Activated T-cell treated with anti-CD3 and anti-CD28 coated beads, Interleukin-2, amount 50 U/mL, for 1 hour (primary cell): ENCODE measurements around the gene TMA7.
"Not testable (repeated sequence)": the region's sequence is repeated elsewhere in the genome, so short reads cannot be mapped to it uniquely, and the experiment has no call there.

ENCODE experiments used
- DNase-seq: peaks from one replicate; pipeline ENCODE4 v3.0.0-alpha.2; 2020

The TMA7 gene

DNA sequence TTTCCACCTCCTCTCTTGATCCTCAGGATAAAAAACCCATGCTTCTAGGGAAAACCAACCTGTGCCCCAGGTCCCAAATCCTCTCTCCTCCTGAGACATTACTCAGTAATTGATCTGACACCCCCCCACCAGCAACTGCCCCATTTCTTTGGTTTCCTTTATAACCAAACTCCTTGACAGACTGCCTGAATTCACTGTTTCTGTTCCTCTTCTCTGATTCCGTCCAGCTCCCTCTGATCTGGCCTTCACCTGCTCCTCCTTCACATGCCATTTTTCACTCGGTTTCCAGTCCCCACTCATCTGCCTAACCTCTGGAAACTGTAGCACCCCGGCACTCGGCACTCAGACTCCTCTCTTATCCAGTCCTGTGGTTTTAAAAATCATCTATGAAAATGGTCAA is 2.2 kb upstream of the TMA7 start:
- no peak for DNase-seq

GRCh38 chr3:48440590-48440958 is 517 bp downstream of the TMA7 start:
- DNase-seq, result no peak

- DNase-seq, result no peak
Measured at GRCh38 chr3:48441940-48442339, 1.9 kb downstream of the TMA7 start.

- DNase-seq, result no peak
Measured at GRCh38 chr3:48445277-48445882, 5.3 kb downstream of the TMA7 start.

- no peak for DNase-seq
Measured at GRCh38 chr3:48446043-48446424, 6.0 kb downstream of the TMA7 start.

DNA sequence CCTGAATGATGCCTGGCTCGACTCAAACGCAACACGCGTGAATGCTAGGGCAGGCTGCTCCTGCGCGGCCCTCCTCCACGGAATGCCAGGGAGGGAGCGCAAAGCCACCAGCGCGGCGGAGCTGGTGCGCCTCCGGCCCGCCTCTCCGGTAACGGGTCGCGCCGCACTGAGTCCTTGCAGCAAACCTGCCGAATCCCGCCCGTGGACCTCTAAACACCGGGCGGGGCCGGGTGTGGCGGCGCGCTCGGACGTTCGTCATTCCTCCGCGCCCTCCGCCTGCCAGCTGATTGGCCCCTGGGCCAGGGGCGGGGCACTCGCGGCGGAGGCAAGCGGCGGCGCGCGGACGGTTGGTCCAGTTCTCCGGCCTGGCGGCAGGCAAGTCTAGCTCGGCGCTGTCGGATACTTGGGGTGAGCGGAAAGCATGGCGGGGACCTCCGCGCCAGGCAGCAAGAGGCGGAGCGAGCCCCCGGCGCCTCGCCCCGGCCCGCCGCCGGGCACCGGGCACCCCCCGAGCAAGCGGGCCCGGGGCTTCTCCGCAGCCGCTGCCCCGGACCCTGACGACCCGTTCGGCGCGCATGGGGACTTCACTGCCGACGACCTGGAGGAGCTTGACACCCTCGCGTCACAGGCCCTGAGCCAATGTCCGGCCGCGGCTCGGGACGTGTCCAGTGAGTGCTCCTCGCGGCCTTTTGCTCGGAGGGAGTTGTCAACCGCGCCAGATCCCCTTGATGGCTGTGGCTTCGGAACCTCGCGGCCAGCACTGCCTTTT is 6.6 kb downstream of the TMA7 start, which contains the start of gene ATRIP:
TSS of gene ATRIP (plus strand) at position 313 of the 769 bp plus-strand sequence. CDS start at position 422, 109 bp downstream.
- DNase-seq, result peak; percentile 90

DNA sequence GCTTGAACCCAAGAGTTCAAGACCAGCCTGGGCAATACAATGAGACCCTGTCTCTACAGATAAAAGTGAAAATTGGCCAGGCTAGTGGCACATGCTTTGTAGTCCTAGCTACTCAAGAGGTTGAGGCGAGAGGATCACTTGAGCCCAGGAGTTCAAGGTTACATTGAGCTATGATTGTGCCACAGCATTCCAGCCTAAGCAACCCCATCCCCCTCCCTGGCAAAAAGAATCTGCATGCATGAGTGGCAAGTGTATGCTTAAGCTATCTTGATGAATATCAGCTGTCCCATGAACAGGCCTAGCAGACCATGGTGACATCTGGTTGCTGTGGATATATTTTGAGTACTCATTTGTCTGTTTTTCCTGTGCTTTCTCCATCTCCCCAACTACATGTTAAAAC is 11.2 kb downstream of the TMA7 start:
- DNase-seq, result no peak

DNA sequence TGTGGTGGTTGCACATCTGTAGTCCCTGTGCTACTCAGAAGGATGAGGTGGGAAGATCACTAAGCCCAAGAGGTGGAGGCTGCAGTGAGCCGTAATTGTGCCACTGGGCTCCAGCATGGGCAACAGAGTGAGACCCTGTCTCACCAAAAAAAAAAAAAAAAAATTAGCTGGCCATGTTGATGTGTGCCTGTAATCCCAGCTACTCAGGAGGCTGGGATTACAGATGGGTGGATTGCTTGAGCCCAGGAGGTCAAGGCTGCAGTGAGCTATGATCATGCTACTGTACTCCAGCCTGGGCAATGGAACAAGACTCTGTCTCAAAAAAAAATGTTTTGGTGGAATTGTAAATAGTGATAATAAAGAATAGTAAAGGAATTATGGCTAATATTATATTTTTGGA is 16.4 kb downstream of the TMA7 start:
- DNase-seq, result no peak

DNA sequence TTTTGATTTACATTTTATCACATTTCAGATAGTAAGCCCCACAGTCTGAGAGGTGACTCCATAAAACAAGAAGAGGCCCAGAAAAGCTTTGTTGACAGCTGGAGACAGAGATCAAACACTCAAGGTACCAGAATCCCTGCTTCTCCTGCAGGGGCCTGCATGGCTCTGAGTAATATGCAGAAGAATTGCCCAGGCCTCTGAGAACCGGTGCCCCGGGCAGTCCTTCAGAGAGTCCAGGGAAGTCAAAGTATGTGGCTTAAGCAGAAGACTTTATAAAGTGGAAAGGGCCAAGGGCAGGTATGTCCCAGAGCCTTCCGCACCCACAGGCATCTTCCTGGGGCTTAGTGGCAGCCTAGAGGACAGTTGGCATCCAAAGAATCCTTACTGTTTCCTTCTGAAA is 19.3 kb downstream of the TMA7 start:
- DNase-seq, result no peak

GRCh38 chr3:48459773-48460516 is 19.9 kb downstream of the TMA7 start:
- no peak for DNase-seq

GRCh38 chr3:48460517-48460902 is 20.5 kb downstream of the TMA7 start:
- no peak for DNase-seq

DNA sequence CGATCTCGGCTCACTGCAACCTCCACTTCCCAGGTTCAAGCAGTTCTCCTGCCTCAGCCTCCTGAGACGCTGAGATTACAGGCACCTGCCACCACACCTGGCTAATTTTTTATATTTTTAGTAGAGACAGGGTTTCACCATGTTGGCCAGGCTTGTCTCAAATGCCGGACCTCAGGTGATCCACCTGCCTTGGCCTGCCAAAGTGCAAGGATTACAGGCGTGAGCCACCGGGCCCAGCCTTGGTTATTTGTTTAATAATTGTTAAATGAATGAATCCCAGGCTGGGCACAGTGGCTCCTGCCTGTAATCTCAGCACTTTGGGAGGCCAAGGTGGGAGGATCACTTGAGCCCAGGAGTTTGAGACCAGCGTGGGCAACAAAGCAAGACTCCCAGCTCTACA is 21.7 kb downstream of the TMA7 start:
- DNase-seq, result not testable (repeated sequence)

DNA sequence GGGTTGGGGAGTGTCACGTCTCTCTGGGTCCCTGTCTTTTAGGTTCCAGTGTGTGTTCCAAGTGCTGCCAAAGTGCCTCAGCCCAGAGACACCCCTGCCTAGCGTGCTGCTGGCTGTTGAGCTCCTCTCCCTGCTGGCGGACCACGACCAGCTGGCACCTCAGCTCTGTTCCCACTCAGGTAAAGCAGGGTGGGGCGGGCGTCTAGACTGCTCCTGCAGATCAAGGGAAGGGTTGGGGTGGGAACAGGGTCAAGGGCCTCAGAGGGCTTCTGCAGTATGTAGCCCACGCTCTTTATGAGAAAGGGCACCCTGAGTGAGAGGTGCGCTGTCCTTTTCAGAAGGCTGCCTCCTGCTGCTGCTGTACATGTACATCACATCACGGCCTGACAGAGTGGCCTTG is 23.6 kb downstream of the TMA7 start:
- no peak for DNase-seq

GRCh38 chr3:48464713-48465221 is 24.7 kb downstream of the TMA7 start:
- no peak for DNase-seq

- DNase-seq, result no peak
Measured at GRCh38 chr3:48465237-48465530, 25.1 kb downstream of the TMA7 start.

DNA sequence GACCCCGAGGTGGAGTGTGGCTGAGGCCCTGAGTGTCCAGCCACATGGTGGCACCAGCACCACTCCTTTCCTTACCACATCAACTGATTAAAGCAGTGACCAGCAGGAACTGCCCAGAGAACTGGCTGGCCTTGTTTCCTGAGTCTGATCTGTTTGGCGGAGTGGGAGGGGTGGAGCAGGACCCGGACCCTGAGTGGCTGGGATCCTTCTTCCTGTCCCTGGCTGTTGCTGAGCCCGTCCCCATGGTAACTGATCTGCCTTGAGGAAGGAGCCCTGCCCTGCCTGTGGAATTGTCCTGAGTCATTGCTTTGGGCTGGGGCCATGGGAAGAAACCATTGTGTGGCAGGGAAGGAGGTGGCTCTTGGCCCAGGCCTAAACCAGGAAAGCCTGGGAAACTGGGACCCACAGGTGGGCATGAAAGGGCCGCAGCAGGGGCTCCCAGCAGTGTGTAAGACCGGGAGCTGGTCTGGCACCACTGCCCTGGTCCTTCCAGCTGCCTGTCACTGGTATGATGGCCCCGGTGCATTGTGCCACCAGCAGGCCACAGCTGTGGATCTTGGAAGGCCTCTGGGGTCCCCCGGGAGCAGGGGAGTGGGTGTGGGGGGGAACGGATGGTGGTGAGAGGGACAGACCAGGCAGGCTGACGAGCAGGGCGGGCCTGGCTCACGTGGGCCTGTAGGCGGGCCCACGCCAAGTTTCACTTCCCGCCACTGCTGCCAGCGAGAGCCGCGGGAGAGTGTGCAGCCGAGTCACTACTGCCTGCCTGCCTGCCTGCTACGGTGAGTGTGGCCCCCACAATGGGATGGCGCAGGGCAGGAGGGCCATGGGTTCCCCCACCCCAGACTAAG is 25.7 kb downstream of the TMA7 start:
- DNase-seq, result peak; percentile 79

DNA sequence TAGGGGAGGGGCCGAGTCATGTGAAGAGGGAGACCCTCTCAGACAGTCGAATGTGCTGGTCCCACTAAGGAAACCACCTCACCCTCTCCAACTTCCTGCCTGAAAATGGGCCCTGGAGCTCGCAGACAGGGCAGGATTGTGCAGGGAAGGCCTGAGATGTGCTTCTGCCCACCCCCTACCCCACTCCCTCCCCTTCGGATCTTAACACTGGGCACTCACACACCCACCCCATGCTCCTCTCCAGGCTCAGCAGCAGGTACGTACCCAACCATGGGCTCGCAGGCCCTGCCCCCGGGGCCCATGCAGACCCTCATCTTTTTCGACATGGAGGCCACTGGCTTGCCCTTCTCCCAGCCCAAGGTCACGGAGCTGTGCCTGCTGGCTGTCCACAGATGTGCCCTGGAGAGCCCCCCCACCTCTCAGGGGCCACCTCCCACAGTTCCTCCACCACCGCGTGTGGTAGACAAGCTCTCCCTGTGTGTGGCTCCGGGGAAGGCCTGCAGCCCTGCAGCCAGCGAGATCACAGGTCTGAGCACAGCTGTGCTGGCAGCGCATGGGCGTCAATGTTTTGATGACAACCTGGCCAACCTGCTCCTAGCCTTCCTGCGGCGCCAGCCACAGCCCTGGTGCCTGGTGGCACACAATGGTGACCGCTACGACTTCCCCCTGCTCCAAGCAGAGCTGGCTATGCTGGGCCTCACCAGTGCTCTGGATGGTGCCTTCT is 26.5 kb downstream of the TMA7 start:
- DNase-seq, result peak; percentile 45

DNA sequence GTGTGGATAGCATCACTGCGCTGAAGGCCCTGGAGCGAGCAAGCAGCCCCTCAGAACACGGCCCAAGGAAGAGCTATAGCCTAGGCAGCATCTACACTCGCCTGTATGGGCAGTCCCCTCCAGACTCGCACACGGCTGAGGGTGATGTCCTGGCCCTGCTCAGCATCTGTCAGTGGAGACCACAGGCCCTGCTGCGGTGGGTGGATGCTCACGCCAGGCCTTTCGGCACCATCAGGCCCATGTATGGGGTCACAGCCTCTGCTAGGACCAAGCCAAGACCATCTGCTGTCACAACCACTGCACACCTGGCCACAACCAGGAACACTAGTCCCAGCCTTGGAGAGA is 27.0 kb downstream of the TMA7 start:
- DNase-seq, result no peak

GRCh38 chr3:48467473-48468267 is 27.6 kb downstream of the TMA7 start:
- DNase-seq, result no peak

GRCh38 chr3:48468329-48468731 is 28.3 kb downstream of the TMA7 start:
- DNase-seq, result no peak

GRCh38 chr3:48469046-48469915 is 29.2 kb downstream of the TMA7 start:
- DNase-seq, result no peak
